HepG2 (cell line): ENCODE data around the gene ENTREP3. TPM values are rescaled to one million over a fixed set of nuclear protein-coding genes. Genes with fewer than 3 reads are reported as not detected.

ENCODE experiments used
- AHDC1 ChIP-seq: sonication (generic); formaldehyde crosslinking; IDR thresholded peaks from 2 replicates; pipeline ENCODE4 v1.5.1; 2020; ENCODE audit warnings: mild to moderate bottlenecking, missing genetic modification reagents, borderline replicate concordance
- DMAP1 ChIP-seq: IDR thresholded peaks from 2 replicates; pipeline ENCODE4 v1.6.1; 2016
- DR1 ChIP-seq: sonication (generic); formaldehyde crosslinking; IDR thresholded peaks from 2 replicates; pipeline ENCODE4 v1.8.0; 2021; ENCODE audit warnings: mild to moderate bottlenecking, missing genetic modification reagents, inconsistent platforms
- E2F1 ChIP-seq: sonication (generic); formaldehyde crosslinking; IDR thresholded peaks from 2 replicates; pipeline ENCODE4 v1.5.0; 2020; ENCODE audit warnings: missing genetic modification reagents
- GFI1 ChIP-seq: sonication (generic); formaldehyde crosslinking; IDR thresholded peaks from 2 replicates; pipeline ENCODE4 v1.5.0; 2020; ENCODE audit warnings: missing genetic modification reagents, mild to moderate bottlenecking, borderline replicate concordance
- MAFG ChIP-seq: sonication (generic); formaldehyde crosslinking; IDR thresholded peaks from 2 replicates; pipeline ENCODE4 v1.5.1; 2020; ENCODE audit warnings: mild to moderate bottlenecking, missing genetic modification reagents
- MEIS1 ChIP-seq: sonication (generic); formaldehyde crosslinking; IDR thresholded peaks from 2 replicates; pipeline ENCODE4 v1.9.0; 2021; ENCODE audit warnings: mild to moderate bottlenecking, missing genetic modification reagents, moderate library complexity, borderline replicate concordance
- MXD1 ChIP-seq: sonication (generic); formaldehyde crosslinking; IDR thresholded peaks from 2 replicates; pipeline ENCODE4 v1.4.0; 2020; ENCODE audit warnings: mild to moderate bottlenecking, missing genetic modification reagents
- YY1 ChIP-seq: IDR thresholded peaks from 2 replicates; pipeline ENCODE4 v1.6.1; 2011; ENCODE audit warnings: low read length, low read depth, moderate library complexity, mild to moderate bottlenecking; ENCODE audit not compliant: insufficient read depth, insufficient replicate concordance
- ZBTB43 ChIP-seq: sonication (generic); formaldehyde crosslinking; conservative IDR thresholded peaks from 2 replicates; pipeline ENCODE4 v1.4.0; 2020; ENCODE audit warnings: missing genetic modification reagents
- ZGPAT ChIP-seq: IDR thresholded peaks from 2 replicates; pipeline ENCODE4 v1.6.1; 2016; ENCODE audit warnings: mild to moderate bottlenecking
- ZNF274 ChIP-seq: sonication (generic); formaldehyde crosslinking; IDR thresholded peaks from 2 replicates; pipeline ENCODE4 v1.5.1; 2020; ENCODE audit warnings: mild to moderate bottlenecking, missing genetic modification reagents
- ZNF512 ChIP-seq: sonication (generic); formaldehyde crosslinking; IDR thresholded peaks from 2 replicates; pipeline ENCODE4 v1.4.0; 2020; ENCODE audit warnings: mild to moderate bottlenecking, missing genetic modification reagents
- ZNF709 ChIP-seq: sonication (generic); formaldehyde crosslinking; IDR thresholded peaks from 2 replicates; pipeline ENCODE4 v1.5.0; 2020; ENCODE audit warnings: mild to moderate bottlenecking, missing genetic modification reagents
- ZSCAN12 ChIP-seq: sonication (generic); formaldehyde crosslinking; IDR thresholded peaks from 2 replicates; pipeline ENCODE4 v1.9.0; 2021; ENCODE audit warnings: mild to moderate bottlenecking, missing genetic modification reagents
- polyA plus RNA-seq, 8 experiments: library from polyadenylated mRNA; depleted of rRNA in 3 of 8; stranded (reverse) in 7 of 8; unstranded in 1 of 8; fragments of >200 nt; fragmentation: Illumina TruSeq in 4 of 8; extraction: Trizol in 4 of 8; gene quantifications; 2 replicates each; pipeline versions ENCODE4 v1.2.1 to v1.2.3, GENCODE V29; 2011 to 2016; ENCODE audit warnings: low read depth in 4 of 8, missing spikeins in 1 of 8, mixed read lengths in 1 of 8; ENCODE audit not compliant: insufficient read depth in 1 of 8
- total RNA-seq, 5 experiments: library from RNA; depleted of rRNA; stranded (reverse); fragments of >200 nt; fragmentation: Illumina TruSeq; extraction: Trizol; gene quantifications; 2 replicates each; pipeline ENCODE4 v1.2.3, GENCODE V29; 2016; ENCODE audit warnings: low read depth in 1 of 5

Gene ENTREP3
- total and polyA plus RNA-seq, 2 of the 13 experiments (the other 11 are each of a cell fraction or from before 2014, with no cell fraction given) = 4.1 to 9.9 TPM

- no peak for TF ChIP-seq ZSCAN12
- TF ChIP-seq MAFG (CRISPR knock-in tag) = no peak
- peak; percentile 84; the same call in 1 of the 2 replicates for TF ChIP-seq ZNF274
- TF ChIP-seq YY1 = peak; percentile 1
- TF ChIP-seq ZBTB43 (CRISPR knock-in tag) = 0 out of 2 replicates have a peak, but pooled peaks have one; percentile 34
- no peak for TF ChIP-seq ZNF512 (CRISPR knock-in tag)
- 0 out of 2 replicates have a peak, but pooled peaks have one; percentile 72 for TF ChIP-seq MEIS1 (CRISPR knock-in tag)
- 0 out of 2 replicates have a peak, but pooled peaks have one; percentile 66 for TF ChIP-seq DR1 (CRISPR knock-in tag)
- 0 out of 2 replicates have a peak, but pooled peaks have one; percentile 36 for TF ChIP-seq E2F1 (CRISPR knock-in tag)
- TF ChIP-seq ZGPAT = peak; percentile 76
- peak; percentile 86 for TF ChIP-seq DMAP1 (CRISPR knock-in tag)
- TF ChIP-seq AHDC1 (CRISPR knock-in tag) = no peak; the same call in 1 of the 2 replicates
- 0 out of 2 replicates have a peak, but pooled peaks have one; percentile 43 for TF ChIP-seq GFI1 (CRISPR knock-in tag)
- peak; percentile 87 for TF ChIP-seq ZNF709 (CRISPR knock-in tag)
- 0 out of 2 replicates have a peak, but pooled peaks have one; percentile 20 for TF ChIP-seq MXD1
Observed at GRCh38 chr1:155273343-155274245, 18.3 kb upstream of the ENTREP3 start, which contains the start of gene CLK2 (continued).
